ENCODE measurements around the gene C18orf63. TPM values are rescaled to one million over a fixed set of nuclear protein-coding genes. Genes with fewer than 3 reads are reported as not detected.
"Not testable (repeated sequence)": the region's sequence is repeated elsewhere in the genome, so short reads cannot be mapped to it uniquely, and the experiment has no call there.

The C18orf63 gene
- total RNA-seq, 1 donor from 2014 or later: not detected

- not testable (repeated sequence) for DNase-seq (ENCODE audit: low spot score)
Observed at GRCh38 chr18:74326791-74327190, 11.2 kb downstream of the C18orf63 start.

GRCh38 chr18:74328206-74328605 is 12.6 kb downstream of the C18orf63 start:
- DNase-seq (ENCODE audit: low spot score): no peak

- no peak for DNase-seq (ENCODE audit: low spot score)
Observed at GRCh38 chr18:74329688-74330205, 14.1 kb downstream of the C18orf63 start.

- no peak for DNase-seq (ENCODE audit: low spot score)
Observed at GRCh38 chr18:74331404-74331803, 15.8 kb downstream of the C18orf63 start.

GRCh38 chr18:74333091-74333490 is 17.5 kb downstream of the C18orf63 start:
- no peak for DNase-seq (ENCODE audit: low spot score)

- DNase-seq (ENCODE audit: low spot score): no peak
Observed at GRCh38 chr18:74334242-74334893, 18.7 kb downstream of the C18orf63 start.

GRCh38 chr18:74336656-74337055 is 21.0 kb downstream of the C18orf63 start:
- no peak for DNase-seq (ENCODE audit: low spot score)

GRCh38 chr18:74337155-74337911 is 21.7 kb downstream of the C18orf63 start:
- no peak for DNase-seq (ENCODE audit: low spot score)

DNA sequence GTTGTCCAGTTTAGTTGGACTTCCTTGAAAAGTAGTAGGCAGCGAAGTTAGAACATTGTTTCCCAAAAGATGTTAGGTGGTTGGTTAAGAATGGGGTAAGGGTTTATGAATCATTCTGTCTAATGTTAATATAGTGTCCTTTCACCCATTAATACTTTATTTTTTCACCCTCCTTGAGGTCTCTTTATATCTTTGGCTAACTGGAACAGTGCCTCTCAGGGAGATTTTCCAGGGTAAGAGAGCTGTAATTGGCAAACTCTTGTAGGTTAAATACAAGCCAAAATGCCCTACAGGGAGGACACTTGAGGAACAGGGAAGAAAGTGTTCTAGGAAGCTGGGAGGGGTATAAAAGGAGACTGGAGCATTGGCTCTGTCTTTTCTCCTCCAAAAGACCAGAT is 22.3 kb downstream of the C18orf63 start:
- DNase-seq (ENCODE audit: low spot score): no peak

DNA sequence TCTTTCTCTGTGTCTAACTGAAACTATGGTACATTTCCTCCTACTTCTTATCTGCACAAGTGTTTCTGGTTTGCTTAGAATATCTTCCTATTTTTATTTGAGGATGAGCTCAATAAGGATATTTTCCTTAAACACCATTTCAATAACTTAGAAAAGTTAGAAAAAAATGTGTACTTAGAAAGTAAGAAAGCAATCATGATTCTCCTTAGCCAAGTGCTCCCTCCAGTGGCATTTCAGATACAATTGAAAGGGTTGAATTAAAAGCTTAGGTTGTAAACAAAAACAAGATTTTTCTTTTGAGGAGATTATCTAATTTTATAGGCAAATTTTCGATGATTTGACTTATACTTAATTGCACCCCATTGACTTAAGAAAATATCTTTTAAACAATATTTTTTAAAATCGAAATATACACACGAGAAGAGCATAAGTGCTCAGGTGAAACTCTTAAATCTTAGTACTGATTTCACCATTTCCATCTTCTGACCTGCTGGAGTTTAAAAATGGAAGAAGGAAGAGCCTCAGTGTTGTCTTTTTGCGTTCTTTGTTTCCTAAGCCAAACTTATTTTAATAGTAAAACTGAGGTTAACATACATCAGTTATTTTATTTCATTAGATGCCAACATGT is 26.9 kb downstream of the C18orf63 start:
- no peak for DNase-seq (ENCODE audit: low spot score)

GRCh38 chr18:74346206-74346605 is 30.6 kb downstream of the C18orf63 start:
- no peak for DNase-seq (ENCODE audit: low spot score)

- no peak for DNase-seq (ENCODE audit: low spot score)
Observed at GRCh38 chr18:74348581-74348980, 32.9 kb downstream of the C18orf63 start.

- DNase-seq (ENCODE audit: low spot score): no peak
Observed at GRCh38 chr18:74351354-74351753, 35.7 kb downstream of the C18orf63 start.

- peak; percentile 77 for DNase-seq (ENCODE audit: low spot score)
Observed at GRCh38 chr18:74353169-74353775, 37.6 kb downstream of the C18orf63 start.

DNA sequence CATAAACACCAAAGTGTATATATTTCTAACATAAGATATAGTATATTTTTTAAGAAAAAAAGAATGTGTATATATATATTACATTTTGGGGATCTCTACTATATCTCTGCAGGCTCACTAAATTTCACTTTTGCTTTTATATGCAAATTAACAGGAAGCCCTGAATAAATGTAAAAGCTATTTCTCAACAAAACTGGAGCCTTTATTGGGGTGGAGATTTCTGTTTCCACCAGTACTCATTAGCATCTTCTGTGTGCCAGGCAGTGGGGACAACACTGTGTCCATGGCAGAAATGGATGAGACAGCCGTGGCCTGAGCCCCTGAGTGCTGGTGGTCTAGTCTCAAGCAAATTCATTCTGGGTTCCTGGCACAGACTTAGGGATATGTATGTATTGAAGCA is 41.3 kb downstream of the C18orf63 start:
- DNase-seq (ENCODE audit: low spot score): no peak

DNA sequence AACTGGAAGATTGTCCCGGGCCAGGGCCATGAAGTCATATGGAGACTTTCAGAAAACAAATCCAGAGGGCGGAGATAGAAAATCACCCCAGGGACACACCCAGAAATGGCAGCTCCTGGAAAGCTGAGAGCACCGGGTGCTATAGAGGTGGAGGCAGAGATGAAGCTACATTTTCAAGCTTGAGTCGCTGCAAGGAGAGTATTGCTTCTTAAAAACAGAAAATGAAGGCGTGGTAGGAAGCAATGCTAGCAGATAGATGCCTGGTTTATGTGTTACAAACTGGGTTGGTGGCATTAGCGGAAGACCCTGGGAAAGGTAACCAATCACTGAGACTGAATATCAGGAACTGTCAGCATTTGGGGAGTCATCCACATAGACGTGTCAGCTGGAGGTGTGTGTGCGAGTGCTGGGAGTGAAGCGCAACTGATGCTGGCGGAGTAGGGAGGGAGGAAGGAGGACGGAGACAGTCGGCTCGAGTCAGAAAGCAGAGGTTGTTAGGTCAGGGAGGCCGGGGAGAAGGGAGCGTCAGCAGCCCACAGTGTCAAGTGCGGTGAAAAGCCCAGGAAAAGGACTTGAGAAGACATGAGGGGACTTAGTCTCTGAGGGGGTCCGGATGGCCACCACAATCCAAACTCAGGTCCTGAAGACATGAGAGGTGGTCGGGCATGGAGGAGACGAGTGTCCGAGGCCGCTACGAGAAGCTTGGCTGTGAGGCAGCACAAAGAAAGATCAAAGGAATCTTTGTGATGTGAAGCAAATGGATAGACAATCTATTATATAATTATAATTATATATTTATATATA is 45.4 kb downstream of the C18orf63 start:
- DNase-seq (ENCODE audit: low spot score): no peak

DNA sequence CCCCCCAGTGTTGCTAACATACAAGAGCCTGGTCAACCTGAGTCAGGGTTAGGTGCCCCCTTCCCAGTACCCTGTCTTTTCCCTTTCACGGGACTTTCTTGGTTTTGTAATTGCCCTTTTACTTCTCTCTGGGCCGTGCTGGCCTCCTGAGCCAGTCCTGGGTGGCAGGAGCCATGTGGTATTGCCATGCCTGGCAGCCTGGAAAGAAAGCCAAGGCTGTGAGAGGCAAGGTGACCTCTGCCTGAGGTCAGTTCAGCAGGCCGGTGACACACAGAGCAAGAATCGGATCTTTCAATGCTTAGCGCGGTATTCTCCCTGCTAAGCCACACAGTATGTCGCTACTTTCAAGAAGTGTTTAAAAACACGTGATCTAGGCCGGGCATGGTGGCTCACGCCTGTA is 52.3 kb downstream of the C18orf63 start:
- no peak for DNase-seq (ENCODE audit: low spot score)

DNA sequence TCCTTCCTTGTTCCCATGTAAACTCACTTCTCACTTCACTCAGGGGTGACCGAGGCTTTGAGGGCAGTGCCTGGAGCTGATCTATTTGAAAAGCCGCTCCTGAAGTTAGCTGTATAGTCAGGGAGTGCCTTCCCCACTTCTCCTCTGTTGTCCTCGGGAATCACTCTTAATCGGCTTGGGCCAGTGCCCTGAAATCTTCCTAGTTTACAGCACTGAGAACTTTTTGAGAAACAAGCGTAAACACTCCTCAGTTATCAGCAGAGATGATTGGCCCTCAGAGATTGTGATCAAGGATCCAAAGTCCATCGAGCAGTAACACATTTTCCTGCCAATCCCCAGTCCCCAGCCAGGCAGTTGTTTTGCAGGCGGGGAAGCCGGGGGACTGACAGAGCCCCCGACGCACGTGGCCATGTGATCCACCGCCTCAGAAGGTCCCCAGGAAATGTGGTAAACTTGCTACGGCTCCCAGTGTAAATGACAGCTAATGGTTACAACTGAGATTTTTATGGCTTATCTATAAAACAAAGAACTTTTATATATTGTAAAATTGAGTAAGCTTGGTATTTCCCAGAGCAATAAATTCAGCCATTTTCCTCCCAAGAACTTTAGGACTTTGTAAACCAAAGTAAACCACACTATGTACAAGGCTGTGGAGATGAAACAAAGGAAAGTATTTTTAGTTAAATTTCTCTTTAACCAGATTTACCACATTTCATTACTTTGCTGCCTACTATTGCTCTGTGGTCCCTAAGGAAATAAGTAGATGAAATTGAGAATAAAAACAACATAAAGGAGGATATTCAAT is 53.5 kb downstream of the C18orf63 start:
- no peak for DNase-seq (ENCODE audit: low spot score)

GRCh38 chr18:74370115-74370514 is 54.5 kb downstream of the C18orf63 start:
- DNase-seq (ENCODE audit: low spot score): no peak

DNA sequence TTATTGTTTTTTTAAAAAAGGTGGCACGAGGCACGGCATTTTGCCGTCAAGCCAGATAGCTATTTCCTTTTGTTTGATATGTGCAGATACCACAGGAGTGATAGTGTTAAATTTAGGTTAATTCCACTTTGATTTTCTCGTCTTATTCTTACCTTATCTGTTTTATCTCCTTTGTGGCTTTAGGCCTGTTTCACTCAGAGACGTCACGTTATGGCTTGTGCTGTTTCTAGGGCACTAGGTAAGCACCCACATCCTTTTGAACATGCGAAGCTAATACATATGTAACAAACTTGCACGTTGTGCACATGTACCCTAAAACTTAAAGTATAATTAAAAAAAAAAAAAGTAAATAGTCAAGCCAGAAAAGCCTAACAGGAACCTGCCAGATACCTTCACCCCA is 57.8 kb downstream of the C18orf63 start:
- DNase-seq (ENCODE audit: low spot score): no peak

- no peak for DNase-seq (ENCODE audit: low spot score)
Observed at GRCh38 chr18:74375999-74376398, 60.4 kb downstream of the C18orf63 start.
